GM20000 (cell line): ENCODE measurements around the gene DTNB.
"Not testable (repeated sequence)": the region's sequence is repeated elsewhere in the genome, so short reads cannot be mapped to it uniquely, and the experiment has no call there.

ENCODE experiments used
- DNase-seq: peaks from one replicate; pipeline ENCODE4 v3.0.0; 2012; ENCODE audit warnings: low spot score
- TF ChIP-seq, protein P1 (sequence below): IDR thresholded peaks from 2 replicates; pipeline ENCODE4 v1.5.1; 2012; ENCODE audit warnings: mild to moderate bottlenecking, control low read depth; ENCODE audit errors: extremely low read depth, missing control alignments

The DTNB gene

GRCh38 chr2:25666218-25666617 is 7.2 kb downstream of the DTNB start:
- DNase-seq = no peak
- TF ChIP-seq, protein P1, sequence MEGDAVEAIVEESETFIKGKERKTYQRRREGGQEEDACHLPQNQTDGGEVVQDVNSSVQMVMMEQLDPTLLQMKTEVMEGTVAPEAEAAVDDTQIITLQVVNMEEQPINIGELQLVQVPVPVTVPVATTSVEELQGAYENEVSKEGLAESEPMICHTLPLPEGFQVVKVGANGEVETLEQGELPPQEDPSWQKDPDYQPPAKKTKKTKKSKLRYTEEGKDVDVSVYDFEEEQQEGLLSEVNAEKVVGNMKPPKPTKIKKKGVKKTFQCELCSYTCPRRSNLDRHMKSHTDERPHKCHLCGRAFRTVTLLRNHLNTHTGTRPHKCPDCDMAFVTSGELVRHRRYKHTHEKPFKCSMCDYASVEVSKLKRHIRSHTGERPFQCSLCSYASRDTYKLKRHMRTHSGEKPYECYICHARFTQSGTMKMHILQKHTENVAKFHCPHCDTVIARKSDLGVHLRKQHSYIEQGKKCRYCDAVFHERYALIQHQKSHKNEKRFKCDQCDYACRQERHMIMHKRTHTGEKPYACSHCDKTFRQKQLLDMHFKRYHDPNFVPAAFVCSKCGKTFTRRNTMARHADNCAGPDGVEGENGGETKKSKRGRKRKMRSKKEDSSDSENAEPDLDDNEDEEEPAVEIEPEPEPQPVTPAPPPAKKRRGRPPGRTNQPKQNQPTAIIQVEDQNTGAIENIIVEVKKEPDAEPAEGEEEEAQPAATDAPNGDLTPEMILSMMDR = no peak

DNA sequence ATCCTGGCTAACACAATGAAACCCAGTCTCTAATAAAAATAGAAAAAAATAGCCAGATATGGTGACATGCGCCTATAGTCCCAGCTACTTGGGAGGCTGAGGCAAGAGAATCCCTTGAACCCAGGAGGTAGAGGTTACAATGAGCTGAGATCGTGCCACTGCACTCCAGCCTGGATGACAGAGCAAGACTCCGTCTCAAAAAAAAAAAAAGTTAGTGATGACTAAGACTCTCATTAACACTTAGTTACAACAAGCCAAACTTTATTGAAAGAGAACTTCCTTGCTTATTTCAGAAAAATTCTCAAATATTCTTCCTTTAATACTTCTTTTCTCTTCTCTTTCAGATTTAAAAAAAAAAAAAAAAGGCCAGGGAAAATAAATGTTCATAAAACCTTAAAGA is 7.9 kb downstream of the DTNB start:
- DNase-seq = not testable (repeated sequence)

DNA sequence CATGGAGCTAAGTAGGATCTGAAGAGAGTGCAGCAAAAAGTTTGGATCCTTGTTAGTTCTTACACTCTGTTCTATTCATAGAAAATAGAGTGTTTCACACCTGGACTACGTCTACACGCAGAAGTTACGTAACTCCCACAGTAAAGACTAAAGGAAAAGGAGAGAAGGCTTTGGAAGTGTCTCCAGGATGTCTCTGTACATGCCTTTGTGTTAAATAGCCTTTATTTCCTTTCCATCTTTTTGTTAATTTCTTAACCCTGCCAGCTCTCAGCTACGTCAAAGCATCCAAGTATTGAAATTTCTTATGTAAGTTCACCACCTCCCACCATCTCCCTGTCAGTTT is 8.4 kb downstream of the DTNB start:
- DNase-seq = no peak
- TF ChIP-seq, protein P1 = no peak

DNA sequence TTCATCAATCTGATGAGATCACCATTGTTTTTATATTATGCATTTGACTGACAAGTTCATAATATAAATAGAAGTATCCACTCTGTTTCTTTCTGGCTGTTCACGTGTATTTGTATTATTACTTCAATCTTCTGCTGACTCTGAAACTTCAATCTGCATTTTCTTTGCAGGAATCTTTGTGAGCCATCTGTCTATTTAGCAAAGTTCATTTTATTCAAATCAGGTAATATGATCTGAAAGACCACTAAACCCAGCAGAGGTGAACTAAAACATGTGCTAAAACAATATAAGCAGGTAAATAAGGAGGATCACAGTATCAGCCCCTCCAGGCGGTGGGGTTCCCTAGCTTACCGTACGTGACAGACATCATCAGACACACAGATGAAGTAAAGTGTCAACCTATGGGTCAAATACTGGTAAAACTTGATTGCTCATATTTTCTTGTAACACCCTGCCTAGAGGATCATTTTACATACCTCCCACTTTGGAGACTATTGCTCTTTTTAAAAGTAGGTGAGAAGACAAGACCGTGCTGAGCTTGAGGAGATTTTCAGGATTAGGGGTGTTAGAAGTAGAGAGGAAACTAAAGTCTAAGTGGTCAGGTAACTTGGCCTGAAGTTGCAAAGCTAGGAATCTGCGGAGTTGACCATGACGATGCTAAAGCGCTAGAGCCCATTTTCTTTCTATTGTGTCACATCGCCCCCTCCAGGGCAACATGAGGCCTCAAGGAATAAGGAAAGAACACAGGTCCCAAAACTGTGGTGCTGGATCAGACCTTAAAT is 9.0 kb downstream of the DTNB start:
- peak; percentile 50 for DNase-seq
- TF ChIP-seq, protein P1 = no peak

DNA sequence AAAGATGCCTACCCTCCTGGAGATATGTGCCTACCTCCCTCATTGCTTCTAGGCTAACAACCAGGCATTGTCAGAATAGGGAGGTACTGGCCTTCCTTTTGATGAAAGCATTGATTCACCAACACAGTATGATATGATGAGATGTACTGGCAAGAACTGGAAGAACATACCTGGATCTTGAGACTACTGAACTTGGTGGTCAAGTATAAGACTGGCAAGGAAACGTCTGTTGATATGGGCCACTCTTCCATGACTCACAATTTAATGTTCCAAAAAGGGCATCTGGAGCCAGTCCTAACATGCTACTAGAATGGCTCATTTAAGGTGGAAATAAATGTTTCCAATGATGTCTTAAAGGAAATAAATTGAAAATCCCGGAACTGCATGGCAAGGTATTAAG is 18.1 kb downstream of the DTNB start:
- DNase-seq = no peak
- TF ChIP-seq, protein P1 = no peak

DNA sequence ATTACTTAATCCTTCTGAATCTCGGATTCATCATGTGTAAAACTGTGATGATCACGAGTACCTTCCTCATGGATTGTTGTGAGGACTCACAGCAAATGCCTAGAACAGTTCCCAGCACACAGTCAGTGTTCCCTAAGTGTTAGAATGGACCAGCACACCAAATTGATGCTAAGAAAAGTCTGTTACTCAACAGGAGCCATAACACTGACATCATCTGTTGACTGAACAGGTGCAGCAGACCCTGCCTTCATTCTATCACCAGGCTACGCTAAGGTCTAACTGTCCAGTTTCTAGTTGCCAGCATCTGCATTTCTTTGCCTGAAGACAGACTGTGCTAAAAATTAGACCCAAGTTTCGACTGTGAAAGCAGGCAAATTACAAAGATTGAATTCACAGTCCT is 18.6 kb downstream of the DTNB start:
- no peak for DNase-seq
- TF ChIP-seq, protein P1 = no peak

DNA sequence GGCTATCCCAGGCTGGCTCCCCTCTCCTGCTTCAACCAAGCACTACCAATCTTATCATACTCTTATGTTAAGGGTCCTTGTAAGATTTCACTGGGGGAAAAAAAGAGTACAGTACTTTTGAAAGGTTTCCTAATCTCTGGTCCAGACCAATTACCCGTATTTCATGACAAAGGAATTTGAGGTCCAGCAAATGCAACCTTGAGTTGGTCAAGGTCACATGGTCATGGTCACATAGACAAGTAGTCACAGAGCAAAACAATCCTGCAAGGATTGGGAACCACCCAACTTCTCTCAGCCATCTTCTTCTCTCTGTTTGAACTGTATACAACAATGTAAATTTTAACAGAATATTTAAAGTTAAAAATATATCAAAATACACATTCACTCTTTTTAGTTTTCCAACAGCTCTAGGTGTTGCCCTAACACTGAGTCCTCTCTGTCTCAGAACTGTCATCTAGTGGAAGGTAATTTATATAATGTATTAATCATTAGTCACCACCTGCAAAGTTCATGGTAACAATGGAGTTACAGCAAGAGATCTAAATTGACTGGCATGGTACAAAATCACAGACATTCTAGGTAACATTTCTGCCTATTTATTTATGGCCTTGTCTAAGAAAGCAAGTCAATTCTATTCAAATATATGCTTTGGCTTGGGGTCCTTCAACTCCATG is 21.5 kb downstream of the DTNB start:
- no peak for DNase-seq
- TF ChIP-seq, protein P1 = no peak

GRCh38 chr2:25651066-25651465 is 22.3 kb downstream of the DTNB start:
- DNase-seq = no peak
- TF ChIP-seq, protein P1 = no peak
